NCI-H82 treated with DMSO at 0.1 percent for 48 hours (cell line): ENCODE measurements around the gene AGFG2.
"Not testable (repeated sequence)": the region's sequence is repeated elsewhere in the genome, so short reads cannot be mapped to it uniquely, and the experiment has no call there.

Experiments
- DNase-seq: peaks from one replicate; lab custom pipeline; 2025; ENCODE audit not compliant: unreplicated experiment; lab: John Stamatoyannopoulos, UW

AGFG2 gene

DNA sequence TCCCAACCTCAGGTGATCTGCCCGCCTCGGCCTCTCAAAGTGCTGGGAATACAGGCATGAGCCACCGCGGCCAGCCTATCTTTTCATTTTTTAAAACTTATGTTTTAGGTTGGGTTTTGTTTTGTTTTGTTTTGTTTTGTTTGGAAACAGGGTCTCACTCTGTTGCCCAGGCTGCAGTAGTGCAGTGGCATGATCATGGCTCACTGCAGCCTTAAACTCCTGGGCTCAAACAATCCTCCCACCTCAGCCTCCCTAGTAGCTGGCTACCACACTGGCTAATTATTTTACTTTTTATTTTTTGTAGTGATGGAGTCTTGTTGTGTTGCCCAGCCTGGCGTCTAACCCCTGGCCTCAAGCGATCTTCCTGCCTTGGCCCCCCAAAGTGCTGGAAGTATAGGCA is 19.4 kb upstream of the AGFG2 start:
- no peak for DNase-seq

DNA sequence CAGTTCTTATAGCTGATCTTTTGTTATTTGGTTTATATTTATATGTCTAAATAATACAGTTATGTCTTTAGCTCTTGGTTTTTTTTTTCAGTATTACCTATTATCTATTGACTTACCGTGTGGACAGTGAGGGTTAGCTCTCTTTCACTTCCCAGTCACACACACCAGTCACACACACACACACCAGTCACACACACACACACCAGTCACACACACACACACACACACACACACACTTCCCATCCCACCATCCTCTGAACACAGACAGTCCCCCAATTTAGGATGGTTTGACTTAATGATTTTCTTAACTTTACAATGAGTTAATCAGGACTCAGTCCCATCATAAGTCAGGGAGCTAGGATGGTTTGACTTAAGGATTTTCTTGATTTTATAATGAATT is 18.9 kb upstream of the AGFG2 start:
- no peak for DNase-seq

DNA sequence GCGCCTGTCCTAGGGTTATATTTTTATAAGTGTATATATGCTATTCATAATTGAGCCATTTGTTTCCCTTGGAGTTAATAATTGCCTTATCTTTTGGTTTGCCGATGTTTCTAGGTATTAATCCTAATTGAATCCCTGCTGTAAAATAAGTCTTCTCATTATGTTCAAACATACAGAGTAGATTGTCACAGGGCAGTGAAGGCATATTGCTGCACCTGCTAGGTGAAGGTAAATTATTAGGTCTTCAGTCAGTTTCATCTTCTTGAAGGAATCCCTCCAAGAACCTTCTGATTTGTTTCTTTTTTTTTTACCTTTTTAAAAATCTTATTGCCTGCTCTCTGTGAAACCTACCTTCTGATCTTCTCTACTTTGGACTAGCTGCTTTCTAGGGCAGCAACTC is 17.9 kb upstream of the AGFG2 start:
- no peak for DNase-seq

DNA sequence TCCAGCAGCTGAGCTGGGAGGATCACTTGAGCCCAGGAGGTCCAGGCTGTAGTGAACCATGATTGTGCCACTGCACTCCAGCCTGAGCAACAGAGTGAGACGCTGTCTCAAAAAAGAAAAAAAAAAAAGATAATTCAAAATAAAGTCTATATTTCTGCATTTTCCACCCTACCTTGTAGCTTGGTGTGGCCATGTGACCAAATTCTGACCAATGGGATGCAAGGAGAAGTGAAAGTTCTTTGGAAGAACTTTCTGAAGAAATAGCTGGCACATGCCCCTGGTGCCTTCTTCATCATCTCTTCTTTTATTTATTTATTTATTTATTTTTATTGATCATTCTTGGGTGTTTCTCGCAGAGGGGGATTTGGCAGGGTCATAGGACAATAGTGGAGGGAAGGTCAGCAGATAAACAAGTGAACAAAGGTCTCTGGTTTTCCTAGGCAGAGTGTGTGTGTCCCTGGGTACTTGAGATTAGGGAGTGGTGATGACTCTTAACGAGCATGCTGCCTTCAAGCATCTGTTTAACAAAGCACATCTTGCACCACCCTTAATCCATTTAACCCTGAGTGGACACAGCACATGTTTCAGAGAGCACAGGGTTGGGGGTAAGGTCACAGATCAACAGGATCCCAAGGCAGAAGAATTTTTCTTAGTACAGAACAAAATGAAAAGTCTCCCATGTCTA is 17.0 kb upstream of the AGFG2 start:
- not testable (repeated sequence) for DNase-seq

DNA sequence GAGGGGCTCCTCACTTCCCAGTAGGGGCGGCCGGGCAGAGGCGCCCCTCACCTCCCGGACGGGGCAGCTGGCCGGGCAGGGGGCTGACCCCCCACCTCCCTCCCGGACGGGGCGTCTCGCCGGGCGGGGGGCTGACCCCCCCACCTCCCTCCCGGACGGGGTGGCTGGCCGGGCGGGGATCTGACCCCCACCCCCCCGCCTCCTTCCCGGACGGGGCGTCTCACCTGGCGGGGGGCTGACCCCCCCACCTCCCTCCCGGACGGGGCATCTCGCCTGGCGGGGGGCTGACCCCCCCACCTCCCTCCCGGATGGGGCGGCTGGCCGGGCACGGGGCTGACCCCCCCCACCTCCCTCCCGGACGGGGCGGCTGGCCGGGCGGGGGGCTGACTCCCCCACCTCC is 15.8 kb upstream of the AGFG2 start:
- not testable (repeated sequence) for DNase-seq

DNA sequence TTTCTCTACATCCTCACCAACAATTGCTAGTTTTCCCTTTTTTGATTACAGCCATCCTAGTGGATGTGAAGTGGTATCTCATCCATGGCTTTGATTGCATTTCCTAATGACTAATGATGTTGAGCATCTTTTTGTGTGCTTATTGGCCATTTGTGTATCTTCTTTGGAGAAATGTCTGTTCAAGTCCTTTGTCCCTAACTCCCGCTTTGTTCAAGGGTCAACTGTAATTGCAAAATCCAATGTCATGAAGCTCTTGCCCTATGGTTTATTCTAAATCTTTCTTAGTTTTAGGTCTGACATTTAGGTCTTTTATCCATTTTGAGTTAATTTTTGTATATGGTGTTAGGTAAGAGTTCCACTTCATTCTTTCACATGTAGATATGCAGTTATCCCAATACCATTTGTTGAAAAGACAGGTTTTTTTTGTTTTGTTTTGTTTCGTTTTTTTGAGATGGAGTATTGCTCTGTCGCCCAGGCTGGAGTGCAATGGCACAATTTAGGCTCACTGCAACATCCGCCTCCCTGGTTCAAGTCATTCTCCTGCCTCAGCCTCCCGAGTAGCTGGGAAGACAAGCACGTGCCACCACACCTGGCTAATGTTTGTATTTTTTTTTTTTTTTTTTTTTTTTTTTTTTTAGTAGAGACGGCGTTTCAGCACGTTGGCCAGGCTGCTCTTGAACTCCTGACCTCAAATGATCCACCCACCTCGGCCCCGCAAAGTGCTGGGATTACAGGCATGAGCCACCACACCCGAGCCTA is 10.7 kb upstream of the AGFG2 start:
- not testable (repeated sequence) for DNase-seq

DNA sequence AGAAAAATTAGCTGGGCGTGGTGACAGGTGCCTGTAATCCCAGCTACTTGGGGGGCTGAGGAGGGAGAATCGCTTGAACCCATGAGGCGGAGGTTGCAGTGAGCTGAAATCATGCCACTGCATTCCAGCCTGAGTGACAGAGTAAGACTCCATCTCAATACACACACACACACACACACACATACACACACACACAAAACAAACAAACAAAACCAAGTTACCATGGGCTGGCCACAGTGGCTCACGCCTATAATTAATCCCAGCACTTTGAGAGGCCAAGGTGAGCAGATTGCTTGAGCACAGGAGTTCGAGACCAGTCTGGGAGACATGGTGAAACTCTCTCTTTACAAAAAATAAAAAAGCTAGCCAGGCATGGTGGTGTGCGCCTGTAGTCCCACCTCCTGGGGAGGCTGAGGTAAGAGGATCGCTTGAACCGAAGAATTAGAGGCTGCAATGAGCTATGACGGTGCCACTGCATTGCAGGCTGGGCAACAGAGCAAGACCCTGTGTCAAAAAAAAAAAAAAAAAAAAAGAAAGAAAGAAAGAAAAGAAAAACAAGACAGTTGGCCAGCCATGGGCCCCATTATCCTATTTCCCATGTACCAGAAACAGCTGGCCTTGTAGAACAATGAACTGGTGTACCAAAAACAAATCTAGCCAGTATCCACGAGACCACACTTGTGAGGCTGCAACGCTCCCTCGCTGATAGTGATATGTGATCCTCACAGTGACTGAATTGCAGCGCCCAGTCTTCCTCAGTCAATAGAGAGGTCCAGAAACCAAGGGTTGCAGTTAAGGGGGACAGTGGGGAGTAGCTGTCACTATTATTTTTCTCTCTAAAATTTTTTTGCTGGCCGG is 6.6 kb upstream of the AGFG2 start:
- DNase-seq, result no peak

DNA sequence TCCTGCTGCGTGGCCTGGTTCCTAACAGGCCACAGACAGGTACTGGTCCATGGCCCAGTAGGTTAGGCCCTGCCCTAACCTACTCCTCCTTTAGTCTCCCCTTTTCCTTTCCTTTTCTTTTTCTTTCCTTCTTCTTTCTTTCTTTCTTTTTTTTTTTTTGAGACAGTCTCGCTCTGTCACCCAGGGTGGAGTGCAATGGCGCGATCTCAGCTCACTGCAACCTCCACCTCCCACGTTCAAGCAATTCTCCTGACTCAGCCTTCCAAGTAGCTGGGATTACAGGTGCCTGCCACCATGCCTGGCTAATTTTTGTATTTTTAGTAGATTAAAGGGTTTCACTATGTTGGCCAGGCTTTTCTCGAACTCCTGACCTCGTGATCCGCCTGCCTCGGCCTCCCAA is 3.0 kb upstream of the AGFG2 start:
- DNase-seq, result not testable (repeated sequence)

DNA sequence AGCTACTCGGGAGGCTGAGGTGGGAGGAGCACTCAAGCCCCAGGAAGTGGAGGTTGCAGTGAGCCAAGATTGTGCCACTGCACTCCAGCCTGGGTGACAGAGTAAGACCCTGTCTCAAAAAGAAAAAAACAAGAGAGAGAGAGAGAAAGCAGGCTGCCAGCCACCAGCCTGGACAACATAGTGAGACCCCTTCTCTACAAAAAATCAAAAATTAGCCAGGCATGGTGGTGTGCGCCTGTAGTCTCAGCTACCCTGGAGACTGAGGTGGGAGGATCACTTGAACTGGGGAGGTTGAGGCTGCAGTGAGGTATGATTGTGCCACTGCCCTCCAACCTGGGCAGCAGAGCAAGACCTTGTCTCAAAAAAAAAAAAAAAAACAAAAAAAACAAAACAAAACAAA is 2.3 kb upstream of the AGFG2 start:
- not testable (repeated sequence) for DNase-seq

DNA sequence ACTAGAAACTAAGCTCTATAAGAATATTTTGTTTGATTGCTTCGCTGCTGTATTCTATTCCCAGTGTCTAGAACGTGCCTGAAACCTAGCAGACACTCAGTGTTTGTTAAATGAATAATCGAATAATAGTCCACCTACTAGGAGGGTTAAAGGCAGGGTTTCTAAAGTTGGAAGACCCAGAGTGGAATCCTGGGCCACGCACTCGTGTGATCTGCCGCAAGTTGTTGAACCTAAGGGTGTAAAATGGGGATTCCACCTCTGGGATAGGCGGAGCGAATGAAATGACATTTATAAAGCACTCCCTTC is 702 bp upstream of the AGFG2 start:
- no peak for DNase-seq

DNA sequence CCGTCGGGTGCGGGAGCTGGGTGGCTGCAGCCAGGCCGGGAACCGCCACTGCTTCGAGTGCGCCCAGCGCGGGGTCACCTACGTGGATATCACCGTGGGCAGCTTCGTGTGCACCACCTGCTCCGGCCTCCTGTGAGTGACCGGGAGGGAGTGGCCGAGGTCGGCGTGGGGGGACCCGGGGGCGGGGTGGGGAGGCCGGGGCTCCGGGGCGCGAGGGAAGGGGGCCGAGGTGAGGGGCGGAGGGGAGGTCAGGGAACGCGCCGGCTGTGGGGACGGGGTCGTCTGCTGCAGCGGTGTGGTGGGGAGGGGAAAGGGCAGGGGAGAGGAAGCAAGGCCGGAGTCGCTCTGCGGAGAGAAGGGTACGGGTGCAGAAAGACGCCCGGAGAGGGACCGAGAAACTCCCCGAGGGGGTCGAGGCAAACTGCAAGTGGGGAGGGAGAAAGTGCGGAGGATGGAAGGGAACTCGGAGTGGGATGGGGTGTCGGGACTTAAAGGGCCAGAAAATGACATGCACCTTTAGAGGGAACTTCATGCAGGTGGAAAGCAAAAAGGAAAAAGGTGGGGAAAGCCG is 518 bp downstream of the AGFG2 start:
- no peak for DNase-seq

DNA sequence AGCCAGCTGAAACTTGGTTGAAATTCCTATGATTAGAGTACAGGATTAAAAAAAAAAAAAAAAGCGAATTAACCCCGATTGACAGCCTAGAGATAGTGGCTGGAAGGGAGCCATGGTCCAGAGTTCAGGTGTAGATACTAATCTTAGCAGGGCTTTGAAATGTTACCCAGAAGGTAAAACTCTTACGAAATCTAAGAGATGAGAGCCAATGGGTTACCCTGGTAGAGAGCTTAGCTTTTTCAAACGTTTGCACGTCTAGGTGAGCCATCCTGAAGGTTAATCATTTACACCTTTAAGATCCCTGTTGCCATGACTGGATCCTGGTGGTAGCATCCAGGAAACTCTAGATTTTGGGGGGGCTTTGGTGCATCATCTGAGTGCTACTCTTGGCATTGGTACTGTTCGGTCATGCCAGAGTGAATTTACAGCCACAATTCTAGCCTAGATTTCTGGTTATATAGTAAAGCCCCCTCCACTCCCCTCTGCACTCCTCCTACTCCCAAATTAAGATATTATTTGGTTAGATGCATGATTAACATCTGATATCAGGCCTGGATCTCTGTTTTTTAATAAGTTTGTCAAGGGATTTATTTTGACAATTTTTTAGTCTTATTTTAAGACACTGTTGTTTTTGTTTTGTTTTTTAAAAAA is 1.2 kb downstream of the AGFG2 start:
- no peak for DNase-seq

DNA sequence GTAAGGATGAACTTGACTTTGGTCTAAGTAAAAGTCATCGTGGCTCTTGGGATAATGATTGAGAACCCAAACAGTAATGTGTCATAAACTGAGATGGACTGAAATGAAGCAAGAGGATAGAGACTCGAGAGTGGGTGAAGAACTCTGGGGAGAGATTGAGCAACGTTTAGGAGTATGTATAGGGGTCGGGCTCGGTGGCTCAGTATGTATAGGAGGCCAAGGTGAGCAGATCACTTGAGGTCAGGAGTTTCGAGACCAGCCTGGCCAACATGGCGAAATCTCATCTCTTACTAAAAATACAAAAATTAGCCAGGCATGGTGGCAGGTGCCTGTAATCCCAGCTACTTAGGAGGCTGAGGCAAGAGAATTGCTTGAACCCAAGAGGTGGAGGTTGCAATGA is 2.3 kb downstream of the AGFG2 start:
- DNase-seq, result not testable (repeated sequence)

DNA sequence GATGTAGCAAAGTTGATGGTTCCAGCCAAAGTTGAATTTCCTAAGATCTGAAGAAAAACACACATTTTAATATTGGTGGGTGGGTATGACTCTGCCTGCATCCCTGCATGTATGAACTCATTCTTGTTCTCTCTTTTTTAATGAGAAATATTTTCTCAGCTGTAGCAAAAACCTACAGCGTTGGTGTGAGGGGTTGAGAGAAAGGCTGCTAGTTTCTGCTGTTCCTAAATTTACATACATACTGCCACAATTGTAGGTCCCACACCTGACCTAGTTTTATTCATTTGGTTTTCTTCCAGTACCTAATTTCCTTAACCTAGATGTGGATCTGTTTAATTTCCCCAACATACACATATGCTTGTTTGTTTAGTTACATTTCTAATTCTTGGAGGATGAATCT is 4.6 kb downstream of the AGFG2 start:
- DNase-seq, result no peak

DNA sequence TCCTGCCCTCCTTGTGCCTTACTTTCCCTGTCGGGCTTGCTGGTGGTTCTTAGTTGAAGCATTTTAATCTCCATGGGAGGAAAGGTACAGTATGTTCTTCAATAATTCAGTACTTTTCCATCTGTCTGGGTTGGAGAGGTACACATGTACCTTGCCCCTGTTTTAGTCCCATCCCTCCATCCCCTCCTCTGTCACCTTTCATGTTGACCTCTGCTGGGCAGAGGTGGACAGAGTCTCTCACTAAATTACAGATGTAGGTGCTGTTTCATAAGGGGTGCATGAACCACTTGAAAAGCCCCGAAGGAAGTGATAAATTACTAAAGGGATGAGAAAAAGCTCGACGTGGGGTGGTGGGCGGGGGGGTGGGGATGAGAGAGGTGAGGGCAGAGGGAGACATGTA is 5.4 kb downstream of the AGFG2 start:
- no peak for DNase-seq

DNA sequence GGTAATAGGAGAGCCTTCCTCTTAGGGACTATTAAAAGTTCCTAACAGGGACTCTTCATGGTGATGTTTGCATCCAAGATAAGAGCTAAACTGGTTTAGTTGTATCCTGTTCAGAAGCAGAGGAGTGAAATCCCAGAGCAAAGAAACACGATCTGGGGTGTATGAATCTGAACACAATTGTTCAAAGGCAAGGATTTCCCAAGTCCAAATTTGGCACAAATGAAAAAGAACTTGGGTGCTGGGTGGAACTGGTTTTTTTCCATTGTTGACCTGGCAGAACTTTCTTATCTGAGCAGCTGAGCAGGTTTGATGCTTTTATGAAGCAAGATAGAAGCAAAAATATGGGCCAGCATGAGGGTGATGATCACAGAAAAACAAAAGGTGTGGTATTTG is 6.0 kb downstream of the AGFG2 start:
- no peak for DNase-seq

DNA sequence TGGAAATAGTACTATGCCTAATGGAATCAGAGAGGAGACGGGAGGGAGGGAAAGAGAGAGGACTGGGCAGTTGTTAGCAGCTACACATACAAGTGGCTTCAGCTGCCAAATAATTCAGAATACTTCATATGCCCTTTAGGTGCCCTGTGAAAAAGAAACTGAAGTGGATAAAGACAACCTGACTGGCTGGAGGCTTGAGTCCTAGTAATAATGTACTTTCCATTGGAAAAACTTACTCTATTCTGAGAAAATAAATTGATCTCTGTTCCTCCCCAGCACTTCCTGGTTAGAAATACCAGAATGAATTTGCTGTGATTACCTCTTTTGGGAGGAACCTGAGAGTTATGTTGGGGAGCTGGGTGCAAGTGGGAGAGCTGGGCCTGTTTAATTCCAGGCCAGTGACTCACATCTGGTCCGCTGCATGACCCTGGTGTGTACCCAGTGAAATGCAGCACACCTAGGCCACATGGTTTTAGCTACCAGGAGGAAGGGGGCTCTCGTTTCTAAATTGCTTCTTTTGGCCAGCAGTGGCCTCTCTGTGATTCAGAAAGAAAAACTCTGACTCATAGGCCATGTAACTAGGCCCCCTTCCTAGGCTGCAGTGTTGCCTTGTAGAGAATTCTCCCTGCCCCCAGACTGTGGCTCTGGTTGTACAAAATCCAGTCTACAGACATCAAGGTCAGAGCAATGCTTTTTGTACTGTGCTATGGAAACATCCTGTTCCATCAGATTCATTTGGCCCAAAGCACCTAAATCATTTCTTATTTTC is 6.5 kb downstream of the AGFG2 start:
- no peak for DNase-seq

DNA sequence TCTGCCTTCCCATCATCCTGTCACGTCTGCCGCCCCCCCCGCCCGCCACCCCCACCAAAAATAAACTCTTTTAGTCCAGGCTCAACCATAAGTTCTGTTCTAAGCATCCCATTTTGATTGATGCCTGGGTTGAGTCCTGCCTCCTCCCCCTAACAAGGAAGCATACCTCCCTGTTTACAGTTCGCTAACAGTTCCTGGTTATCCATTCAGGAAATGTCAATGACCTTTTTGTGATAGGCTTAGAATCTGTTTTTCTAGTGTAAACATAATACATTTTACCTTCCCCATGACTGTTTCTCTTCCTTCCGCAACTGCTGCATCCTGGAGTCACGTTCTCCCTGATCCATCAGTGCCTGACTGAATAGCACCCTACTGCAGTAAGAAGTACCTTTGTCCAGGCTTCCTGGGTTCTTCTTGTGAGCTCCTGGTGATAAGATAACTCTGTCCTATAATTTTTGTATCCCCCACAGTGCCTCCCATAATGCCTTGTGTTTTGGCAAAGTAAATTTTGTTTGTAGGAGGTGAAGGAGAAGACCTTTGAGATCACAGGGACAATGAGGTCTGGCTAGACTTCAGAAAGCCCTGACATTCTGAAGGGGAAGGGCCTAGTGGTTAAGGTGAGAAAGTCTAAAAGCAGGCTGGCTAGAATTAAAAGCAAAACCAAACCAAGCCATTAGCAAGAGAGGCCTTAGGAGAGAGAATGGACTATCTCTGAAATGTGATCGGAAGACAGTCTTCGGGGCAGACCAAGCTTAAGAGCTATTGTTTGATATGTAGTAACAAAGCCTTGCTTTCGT is 7.3 kb downstream of the AGFG2 start:
- no peak for DNase-seq

DNA sequence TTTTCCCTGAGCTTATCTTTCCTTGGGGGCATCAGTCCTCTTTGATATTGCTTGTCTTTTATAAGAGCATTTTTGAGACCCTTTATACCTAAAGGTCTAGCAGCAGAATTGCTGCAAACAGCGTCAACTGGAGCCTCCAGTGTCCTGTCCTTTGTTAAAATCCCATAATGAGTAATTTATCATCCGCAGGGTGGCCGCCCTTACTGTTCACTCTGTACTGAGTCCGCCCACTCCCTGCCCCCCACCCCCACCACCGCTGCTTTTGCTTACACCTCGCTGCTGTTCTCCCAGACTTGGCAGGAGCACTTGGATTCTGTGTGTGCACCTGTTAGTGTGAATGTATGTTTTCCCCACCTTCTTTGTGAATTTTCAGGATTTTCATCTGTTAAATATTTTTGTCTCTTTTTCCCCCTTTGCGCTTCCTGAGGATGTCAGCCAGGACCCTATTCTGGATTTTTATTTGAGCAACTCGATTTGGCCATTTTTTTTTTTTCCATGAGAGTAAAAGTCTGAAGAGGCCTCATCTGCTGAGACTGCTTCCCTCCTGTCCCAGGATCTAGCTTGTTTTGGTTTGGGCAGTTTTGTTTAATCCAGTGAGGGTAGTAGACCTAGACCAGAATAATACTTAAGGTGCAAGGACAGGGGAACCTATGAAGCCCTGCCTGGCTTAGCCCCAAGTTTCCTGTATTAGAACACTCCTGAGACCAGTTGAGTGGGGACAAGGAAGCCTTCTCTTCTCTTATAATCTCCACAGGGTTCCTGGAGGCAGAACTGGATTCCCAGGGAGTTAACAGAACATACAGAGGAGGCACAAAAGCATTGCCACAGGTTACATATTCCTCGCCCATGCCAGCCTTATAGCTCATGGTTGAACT is 8.2 kb downstream of the AGFG2 start:
- DNase-seq, result no peak
